ENCODE results near the gene BRD1. TPM values are rescaled to one million over a fixed set of nuclear protein-coding genes. Genes with fewer than 3 reads are reported as not detected.

BRD1 gene
- total RNA-seq, 2 experiments from 2014 or later = 26.0 to 27.0 TPM

GRCh38 chr22:49780698-49781288 is 46.9 kb downstream of the BRD1 start:
- Mint-ChIP-seq H3K36me3 (ENCODE audit: low read depth) (peaks cover 5% of the 10 kb centered on the region), H3K4me3 (no peak overlapping the region), H3K4me1 (ENCODE audit: low read depth) (peaks cover 8% of the 10 kb centered on the region), H3K9me3 (no peaks in the 10 kb centered on the region), H3K27me3 (ENCODE audit: low read depth) (no peaks in the 10 kb centered on the region), H3K27ac (no peak overlapping the region)
- no peak for DNase-seq
- CTCF ChIA-PET = no interaction called here
- intact Hi-C loops (cut with micrococcal nuclease) = no loop called here

- CTCF ChIA-PET = no interaction called here
- no peaks in the 10 kb centered on the region for H3K27me3 Mint-ChIP-seq (ENCODE audit: low read depth)
- peak overlapping the region; percentile 30 for H3K27ac Mint-ChIP-seq
- H3K4me1 Mint-ChIP-seq (ENCODE audit: low read depth) = peaks cover 8% of the 10 kb centered on the region
- peaks cover 5% of the 10 kb centered on the region for H3K36me3 Mint-ChIP-seq (ENCODE audit: low read depth)
- no peaks in the 10 kb centered on the region for H3K9me3 Mint-ChIP-seq
- H3K4me3 Mint-ChIP-seq = no peak overlapping the region
- DNase-seq = no peak
- intact Hi-C loops (cut with micrococcal nuclease) = no loop called here
Observed at GRCh38 chr22:49779853-49780697, 47.6 kb downstream of the BRD1 start.

- Mint-ChIP-seq H3K36me3 (ENCODE audit: low read depth) (peaks cover 8% of the 10 kb centered on the region), H3K9me3 (no peaks in the 10 kb centered on the region), H3K27ac (no peak overlapping the region), H3K27me3 (ENCODE audit: low read depth) (no peaks in the 10 kb centered on the region), H3K4me3 (no peak overlapping the region), H3K4me1 (ENCODE audit: low read depth) (peaks cover 8% of the 10 kb centered on the region)
- CTCF ChIA-PET = no interaction called here
- DNase-seq = no peak
- intact Hi-C loops (cut with micrococcal nuclease) = no loop called here
Observed at GRCh38 chr22:49779211-49779610, 48.5 kb downstream of the BRD1 start.

GRCh38 chr22:49777569-49778249 is 50.0 kb downstream of the BRD1 start:
- no peak overlapping the region for H3K4me3 Mint-ChIP-seq
- no peaks in the 10 kb centered on the region for H3K9me3 Mint-ChIP-seq
- H3K36me3 Mint-ChIP-seq (ENCODE audit: low read depth) = peaks cover 10% of the 10 kb centered on the region
- CTCF ChIA-PET = interaction anchor here (0.5 kb wide), 1 partner anchor 41 kb away, joined by 3 read pairs; no protein-coding TSS in a partner anchor
- no peaks in the 10 kb centered on the region for H3K27me3 Mint-ChIP-seq (ENCODE audit: low read depth)
- intact Hi-C loops (cut with micrococcal nuclease) = no loop called here
- DNase-seq = no peak
- no peak overlapping the region for H3K27ac Mint-ChIP-seq
- H3K4me1 Mint-ChIP-seq (ENCODE audit: low read depth) = peaks cover 3% of the 10 kb centered on the region

GRCh38 chr22:49776891-49777290 is 50.8 kb downstream of the BRD1 start:
- Mint-ChIP-seq H3K9me3 (no peaks in the 10 kb centered on the region), H3K27ac (no peak overlapping the region), H3K27me3 (ENCODE audit: low read depth) (no peaks in the 10 kb centered on the region), H3K4me3 (no peak overlapping the region), H3K4me1 (ENCODE audit: low read depth) (peaks cover 3% of the 10 kb centered on the region), H3K36me3 (ENCODE audit: low read depth) (peaks cover 10% of the 10 kb centered on the region)
- DNase-seq = no peak
- CTCF ChIA-PET = interaction anchor here (0.5 kb wide), 1 partner anchor 41 kb away, joined by 3 read pairs; no protein-coding TSS in a partner anchor
- intact Hi-C loops (cut with micrococcal nuclease) = no loop called here

GRCh38 chr22:49775867-49776511 is 51.7 kb downstream of the BRD1 start:
- H3K36me3 Mint-ChIP-seq (ENCODE audit: low read depth) = peaks cover 10% of the 10 kb centered on the region
- no peak overlapping the region for H3K27ac Mint-ChIP-seq
- intact Hi-C loops (cut with micrococcal nuclease) = no loop called here
- no peaks in the 10 kb centered on the region for H3K27me3 Mint-ChIP-seq (ENCODE audit: low read depth)
- no peak overlapping the region for H3K4me3 Mint-ChIP-seq
- DNase-seq = no peak
- H3K4me1 Mint-ChIP-seq (ENCODE audit: low read depth) = no peaks in the 10 kb centered on the region
- CTCF ChIA-PET = no interaction called here
- no peaks in the 10 kb centered on the region for H3K9me3 Mint-ChIP-seq

GRCh38 chr22:49775191-49775866 is 52.3 kb downstream of the BRD1 start:
- intact Hi-C loops (cut with micrococcal nuclease) = no loop called here
- Mint-ChIP-seq H3K4me3 (no peak overlapping the region), H3K27me3 (ENCODE audit: low read depth) (no peaks in the 10 kb centered on the region), H3K27ac (no peak overlapping the region), H3K9me3 (no peaks in the 10 kb centered on the region), H3K36me3 (ENCODE audit: low read depth) (peaks cover 10% of the 10 kb centered on the region), H3K4me1 (ENCODE audit: low read depth) (peaks cover 2% of the 10 kb centered on the region)
- CTCF ChIA-PET = interaction anchor here (1.1 kb wide), 1 partner anchor 34 kb away, joined by 3 read pairs; no protein-coding TSS in a partner anchor
- DNase-seq = no peak

- Mint-ChIP-seq H3K27me3 (ENCODE audit: low read depth) (no peaks in the 10 kb centered on the region), H3K36me3 (ENCODE audit: low read depth) (peaks cover 10% of the 10 kb centered on the region), H3K9me3 (no peaks in the 10 kb centered on the region), H3K27ac (no peak overlapping the region), H3K4me1 (ENCODE audit: low read depth) (peaks cover 2% of the 10 kb centered on the region), H3K4me3 (no peak overlapping the region)
- DNase-seq = no peak
- intact Hi-C loops (cut with micrococcal nuclease) = no loop called here
- CTCF ChIA-PET = interaction anchor here (1.1 kb wide), 1 partner anchor 33 kb away, joined by 3 read pairs; no protein-coding TSS in a partner anchor
Observed at GRCh38 chr22:49774499-49775151, 53.0 kb downstream of the BRD1 start.

GRCh38 chr22:49774046-49774445 is 53.6 kb downstream of the BRD1 start:
- H3K9me3 Mint-ChIP-seq = no peaks in the 10 kb centered on the region
- CTCF ChIA-PET = interaction anchor here (0.6 to 1.1 kb wide), 2 partner anchors 33 to 143 kb away, joined by 3 read pairs; no protein-coding TSS in a partner anchor
- no peak overlapping the region for H3K4me3 Mint-ChIP-seq
- no peak for DNase-seq
- H3K36me3 Mint-ChIP-seq (ENCODE audit: low read depth) = peaks cover 10% of the 10 kb centered on the region
- H3K4me1 Mint-ChIP-seq (ENCODE audit: low read depth) = peaks cover 2% of the 10 kb centered on the region
- intact Hi-C loops (cut with micrococcal nuclease) = no loop called here
- H3K27me3 Mint-ChIP-seq (ENCODE audit: low read depth) = no peaks in the 10 kb centered on the region
- no peak overlapping the region for H3K27ac Mint-ChIP-seq

GRCh38 chr22:49773531-49773930 is 54.1 kb downstream of the BRD1 start:
- H3K36me3 Mint-ChIP-seq (ENCODE audit: low read depth) = peaks cover 10% of the 10 kb centered on the region
- no peaks in the 10 kb centered on the region for H3K27me3 Mint-ChIP-seq (ENCODE audit: low read depth)
- H3K9me3 Mint-ChIP-seq = no peaks in the 10 kb centered on the region
- intact Hi-C loops (cut with micrococcal nuclease) = no loop called here
- DNase-seq = no peak
- H3K4me1 Mint-ChIP-seq (ENCODE audit: low read depth) = peaks cover 2% of the 10 kb centered on the region
- CTCF ChIA-PET = interaction anchor here (0.6 kb wide), 1 partner anchor 144 kb away, joined by 3 read pairs; no protein-coding TSS in a partner anchor
- H3K27ac Mint-ChIP-seq = no peak overlapping the region
- H3K4me3 Mint-ChIP-seq = no peak overlapping the region

GRCh38 chr22:49772692-49773091 is 55.0 kb downstream of the BRD1 start:
- Mint-ChIP-seq H3K9me3 (no peaks in the 10 kb centered on the region), H3K4me3 (no peak overlapping the region), H3K4me1 (ENCODE audit: low read depth) (peaks cover 2% of the 10 kb centered on the region), H3K27me3 (ENCODE audit: low read depth) (no peaks in the 10 kb centered on the region), H3K36me3 (ENCODE audit: low read depth) (peaks cover 10% of the 10 kb centered on the region), H3K27ac (no peak overlapping the region)
- intact Hi-C loops (cut with micrococcal nuclease) = no loop called here
- DNase-seq = no peak
- CTCF ChIA-PET = no interaction called here

Data from activated naive CD4-positive, alpha-beta T cell treated with anti-CD3 and anti-CD28 coated beads for 36 hours (primary cell).